Endothelial cell of umbilical vein (primary cell): Measurements from ENCODE around the gene GORASP1. TPM values are rescaled to one million over a fixed set of nuclear protein-coding genes. Genes with fewer than 3 reads are reported as not detected.

ENCODE experiments used
- BruUV-seq: library from RNA; stranded (reverse); fragments of 400-500 nt; replicated peaks from 2 replicates; lab custom pipeline; 2021; lab: Mats Ljungman, UMichigan
- CTCF ChIA-PET: fragments of 300-600, 350-600 bp; sonication (Branson Sonifier 250); formaldehyde crosslinking; loops from one replicate; lab custom pipeline; 2021; ENCODE audit warnings: antibody characterized with exemption, inconsistent platforms; lab: Charles Lee
- POLR2A ChIA-PET: fragments of 300-600, 350-600 bp; sonication (Branson Sonifier 250); formaldehyde crosslinking; loops from one replicate; lab custom pipeline; 2021; ENCODE audit warnings: antibody characterized with exemption, inconsistent platforms; lab: Charles Lee
- DNase-seq: peaks from one replicate; pipeline ENCODE4 v3.0.0-alpha.2; 2011; ENCODE audit warnings: low read depth, low spot score
- FAIRE-seq: peaks from 2 replicates; lab custom pipeline; 2011; peaks lifted over from hg19 to GRCh38; lab: Jason Lieb, UNC
- H2AFZ ChIP-seq: 2 replicates; pipeline ENCODE4 v1.6.0; 2012; ENCODE audit warnings: low read depth, low read length, control low read depth, inconsistent platforms
- H3K27ac ChIP-seq: 2 replicates; pipeline ENCODE4 v1.5.1; 2011; ENCODE audit warnings: low read depth, mild to moderate bottlenecking, control low read depth, low read length, moderate library complexity; ENCODE audit not compliant: insufficient read depth
- H3K27me3 ChIP-seq, 2 experiments: 2 replicates each; pipeline versions ENCODE4 v1.6.0 to v1.6.1; 2011; ENCODE audit warnings: low read length in 2 of 2, mixed read lengths in 1 of 2; ENCODE audit not compliant: control insufficient read depth in 2 of 2, insufficient read depth in 2 of 2
- H3K36me3 ChIP-seq, 2 experiments: 2 replicates in 1 of 2; 3 replicates in 1 of 2; pipeline ENCODE4 v1.5.1; 2011; ENCODE audit warnings: low read length in 2 of 2, mild to moderate bottlenecking in 1 of 2, moderate library complexity in 1 of 2; ENCODE audit not compliant: control insufficient read depth in 2 of 2, insufficient read depth in 2 of 2; ENCODE audit errors: extremely low read depth in 1 of 2
- H3K4me1 ChIP-seq: 3 replicates; pipeline ENCODE4 v1.5.1; 2011; ENCODE audit warnings: mild to moderate bottlenecking, low read length; ENCODE audit not compliant: control insufficient read depth, insufficient read depth; ENCODE audit errors: extremely low read depth
- H3K4me2 ChIP-seq: 2 replicates; pipeline ENCODE4 v1.6.1; 2011; ENCODE audit warnings: low read length, control low read depth, mixed read lengths; ENCODE audit not compliant: insufficient read depth
- H3K4me3 ChIP-seq, 3 experiments: fragments of 200-600 bp in 1 of 3; sonication (generic), shearing (Covaris generic) in 1 of 3; replicated peaks in 1 of 3; 2 replicates each; pipeline ENCODE4 v1.5.1; 2011 to 2016; ENCODE audit warnings: control low read depth in 3 of 3, low read length in 3 of 3, mild to moderate bottlenecking in 2 of 3, inconsistent platforms in 1 of 3, low read depth in 1 of 3, moderate library complexity in 1 of 3; ENCODE audit not compliant: insufficient read depth in 1 of 3
- H3K79me2 ChIP-seq: 2 replicates; pipeline ENCODE4 v1.6.0; 2012; ENCODE audit warnings: low read length, inconsistent platforms; ENCODE audit not compliant: control insufficient read depth, insufficient read depth
- H3K9ac ChIP-seq: replicated peaks from 2 replicates; pipeline ENCODE3; 2011; ENCODE audit warnings: low read length, control low read depth; ENCODE audit not compliant: insufficient read depth; ENCODE audit errors: extremely low read depth
- H3K9me1 ChIP-seq: replicated peaks from 3 replicates; pipeline ENCODE4 v1.6.0; 2011; ENCODE audit warnings: mild to moderate bottlenecking, low read length; ENCODE audit not compliant: control insufficient read depth, insufficient read depth; ENCODE audit errors: extremely low read depth
- H3K9me3 ChIP-seq: replicated peaks from 2 replicates; pipeline ENCODE4 v1.5.1; 2012; ENCODE audit warnings: low read length, inconsistent platforms; ENCODE audit not compliant: control insufficient read depth, insufficient read depth
- H4K20me1 ChIP-seq: replicated peaks from 2 replicates; pipeline ENCODE3; 2011; ENCODE audit warnings: mild to moderate bottlenecking, low read length; ENCODE audit not compliant: control insufficient read depth, insufficient read depth; ENCODE audit errors: extremely low read depth
- EZH2 ChIP-seq: IDR thresholded peaks from 2 replicates; pipeline ENCODE4 v1.6.1; 2012; ENCODE audit warnings: borderline replicate concordance, low read depth, mild to moderate bottlenecking, moderate library complexity, low read length, inconsistent platforms; ENCODE audit not compliant: severe bottlenecking
- FOS ChIP-seq: IDR thresholded peaks from 2 replicates; pipeline ENCODE4 v1.6.1; 2011; ENCODE audit warnings: mild to moderate bottlenecking, low read length, moderate library complexity, borderline replicate concordance; ENCODE audit not compliant: insufficient read depth
- GATA2 ChIP-seq: IDR thresholded peaks from 2 replicates; pipeline ENCODE4 v1.7.0; 2011; ENCODE audit warnings: low read depth, mild to moderate bottlenecking, moderate library complexity, mixed read lengths, low read length; ENCODE audit not compliant: insufficient read length, insufficient read depth
- JUN ChIP-seq: IDR thresholded peaks from 2 replicates; pipeline ENCODE4 v1.6.1; 2011; ENCODE audit warnings: borderline replicate concordance, low read depth; ENCODE audit not compliant: insufficient read length, insufficient read depth
- MAX ChIP-seq: IDR thresholded peaks from 2 replicates; pipeline ENCODE4 v1.6.1; 2011; ENCODE audit not compliant: insufficient read depth, insufficient read length
- MYC ChIP-seq: IDR thresholded peaks from one replicate; pipeline ENCODE4 v1.6.1; 2011; ENCODE audit warnings: mild to moderate bottlenecking, low read depth, low read length
- POLR2A ChIP-seq: IDR thresholded peaks from 2 replicates; pipeline ENCODE4 v1.6.1; 2012; ENCODE audit warnings: low read depth, mild to moderate bottlenecking, control low read depth, low read length
- POLR2AphosphoS5 ChIP-seq: IDR thresholded peaks from 2 replicates; pipeline ENCODE4 v1.6.1; 2012; ENCODE audit warnings: low read depth, mild to moderate bottlenecking, control low read depth, low read length, moderate library complexity; ENCODE audit not compliant: insufficient read depth
- dilution Hi-C: fragments of 300-500 bp; cut with MboI; formaldehyde crosslinking; loops from one replicate; pipeline ENCODE4 v1.15.0; 2019; ENCODE audit warnings: low sequenced_read_pairs; ENCODE audit not compliant: extremely low pct_ligation_motif_present
- intact Hi-C: fragments of 100-400 bp; cut with micrococcal nuclease; formaldehyde crosslinking; loops from one replicate; pipeline ENCODE4 v1.10.0; 2022
- polyA plus RNA-seq, 4 experiments: library from polyadenylated mRNA; depleted of rRNA in 3 of 4; stranded (reverse) in 3 of 4; unstranded in 1 of 4; fragments of >200 nt; gene quantifications; 2 replicates each; pipeline versions ENCODE4 v1.2.1 to v1.2.3, GENCODE V29; 2011 to 2012; ENCODE audit warnings: missing spikeins in 1 of 4
- total RNA-seq: library from RNA; stranded (reverse); gene quantifications from 2 replicates; pipeline ENCODE4 v1.2.3, GENCODE V29; 2021
- TF ChIP-seq, protein P1 (sequence below), 2 donors: IDR thresholded peaks; 1 replicate in 1 of 2; 2 replicates in 1 of 2; pipeline ENCODE4 v1.5.1; 2011; ENCODE audit warnings: low read length in 2 of 2, mild to moderate bottlenecking in 2 of 2, moderate library complexity in 2 of 2, control low read depth in 1 of 2, inconsistent platforms in 1 of 2, low read depth in 1 of 2; ENCODE audit not compliant: insufficient read depth in 1 of 2; ENCODE audit errors: extremely low read depth in 1 of 2

GORASP1 gene
- total and polyA plus RNA-seq, 2 donors (not counting 3 experiments of a cell fraction or from before 2014, with no cell fraction given) = 62.5 to 68.0 TPM

- Histone ChIP-seq H3K9me3 (no peaks in the 10 kb centered on the region), H3K4me3 (no peak overlapping the region), H3K27ac (no peak overlapping the region), H3K36me3 (peaks cover 7 to 8% of the 10 kb centered on the region in 2 experiments), H3K4me1 (peaks cover 6% of the 10 kb centered on the region), H3K27me3 (no peaks in the 10 kb centered on the region), H4K20me1 (no peaks in the 10 kb centered on the region), H3K79me2 (no peaks in the 10 kb centered on the region), H3K4me2 (no peak overlapping the region), H3K9me1 (no peaks in the 10 kb centered on the region), H3K9ac (no peak overlapping the region), H2AFZ (no peak overlapping the region)
- dilution Hi-C loops (no loop called here), intact Hi-C loops (no loop called here)
- POLR2A ChIA-PET = no interaction called here
- CTCF ChIA-PET = no interaction called here
- TF ChIP-seq FOS = no peak
- TF ChIP-seq POLR2A = no peak
- TF ChIP-seq, protein P1, sequence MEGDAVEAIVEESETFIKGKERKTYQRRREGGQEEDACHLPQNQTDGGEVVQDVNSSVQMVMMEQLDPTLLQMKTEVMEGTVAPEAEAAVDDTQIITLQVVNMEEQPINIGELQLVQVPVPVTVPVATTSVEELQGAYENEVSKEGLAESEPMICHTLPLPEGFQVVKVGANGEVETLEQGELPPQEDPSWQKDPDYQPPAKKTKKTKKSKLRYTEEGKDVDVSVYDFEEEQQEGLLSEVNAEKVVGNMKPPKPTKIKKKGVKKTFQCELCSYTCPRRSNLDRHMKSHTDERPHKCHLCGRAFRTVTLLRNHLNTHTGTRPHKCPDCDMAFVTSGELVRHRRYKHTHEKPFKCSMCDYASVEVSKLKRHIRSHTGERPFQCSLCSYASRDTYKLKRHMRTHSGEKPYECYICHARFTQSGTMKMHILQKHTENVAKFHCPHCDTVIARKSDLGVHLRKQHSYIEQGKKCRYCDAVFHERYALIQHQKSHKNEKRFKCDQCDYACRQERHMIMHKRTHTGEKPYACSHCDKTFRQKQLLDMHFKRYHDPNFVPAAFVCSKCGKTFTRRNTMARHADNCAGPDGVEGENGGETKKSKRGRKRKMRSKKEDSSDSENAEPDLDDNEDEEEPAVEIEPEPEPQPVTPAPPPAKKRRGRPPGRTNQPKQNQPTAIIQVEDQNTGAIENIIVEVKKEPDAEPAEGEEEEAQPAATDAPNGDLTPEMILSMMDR (IDR thresholded peaks at IDR 0.05; ENCODE audit: extremely low read depth in 1 of 2, insufficient read depth in 1 of 2, low read depth in 1 of 2, low read length in 2 of 2) = no peak
- TF ChIP-seq EZH2 = no peak
- TF ChIP-seq MAX = no peak
- TF ChIP-seq JUN = no peak
- no peak for TF ChIP-seq POLR2AphosphoS5
- no peak for TF ChIP-seq MYC
- TF ChIP-seq GATA2 = no peak
- no peak for FAIRE-seq
- no peak for DNase-seq
- no TSS peak for BruUV-seq
Measured at GRCh38 chr3:39082666-39083313, 24.6 kb downstream of the GORASP1 start.
